ENCODE measurements around the gene SPHK2. TPM values are rescaled to one million over a fixed set of nuclear protein-coding genes. Genes with fewer than 3 reads are reported as not detected.

Gene SPHK2
- polyA plus RNA-seq, 3 donors: 8.5 to 9.4 (median 9.1) TPM

- Mint-ChIP-seq H3K9me3 (peaks cover 0 to 3% (median 0%) of the 10 kb centered on the region in 7 donors), H3K27ac (peak overlapping the region in 6 of 7 donors; percentile 1 to 81 (median 42)), H3K36me3 (peaks cover 27 to 30% of the 10 kb centered on the region in 2 donors), H3K4me1 (peaks cover 22% of the 10 kb centered on the region), H3K27me3 (ENCODE audit: low read depth in 3 of 3) (peaks cover 0 to 2% (median 2%) of the 10 kb centered on the region in 3 donors), H3K4me3 (no peak overlapping the region)
- H4K20me1 ChIP-seq (ENCODE audit: insufficient read depth, low read length): peaks cover 41% of the 10 kb centered on the region
- peaks cover 30 to 31% of the 10 kb centered on the region in 2 donors for H3K36me3 ChIP-seq (replicated peaks in 1 of 2; ENCODE audit: control insufficient read depth in 1 of 2, insufficient read depth in 2 of 2, low read length in 2 of 2)
- no peak for DNase-seq
- H3K4me2 ChIP-seq (replicated peaks; ENCODE audit: extremely low read depth, low read length, poor library complexity, severe bottlenecking): no peak overlapping the region
- WGBS (ENCODE audit: insufficient coverage): 90% methylated on average over 12 of the region's 13 CpGs
- no peak overlapping the region for H3K9ac ChIP-seq (ENCODE audit: insufficient read depth, low read length, poor library complexity, severe bottlenecking)
- H3K9me3 ChIP-seq (replicated peaks in 1 of 2; ENCODE audit: control insufficient read depth in 1 of 2, insufficient read depth in 1 of 2, low read length in 2 of 2): no peaks in the 10 kb centered on the region
- no peak for TF ChIP-seq CTCF (IDR thresholded peaks at IDR 0.05)
- no peaks in the 10 kb centered on the region for H3K27me3 ChIP-seq (ENCODE audit: control insufficient read depth in 2 of 2, insufficient read depth in 2 of 2, low read length in 2 of 2)
- no peak overlapping the region for H2AFZ ChIP-seq (ENCODE audit: insufficient read depth, low read depth, low read length, poor library complexity, severe bottlenecking)
- H3K27ac ChIP-seq (ENCODE audit: low read depth in 1 of 2, low read length in 2 of 2): peak overlapping the region in 1 of 2 donors; percentile 14
- no peak overlapping the region for H3K4me3 ChIP-seq (replicated peaks in 1 of 3; ENCODE audit: low read depth in 2 of 3, low read length in 3 of 3)
- intact Hi-C loops (cut with micrococcal nuclease): no loop called here
- peaks cover 29% of the 10 kb centered on the region for H3K79me2 ChIP-seq (ENCODE audit: insufficient read depth, low read length)
- H3K4me1 ChIP-seq (ENCODE audit: control insufficient read depth in 1 of 2, insufficient read depth in 2 of 2, low read length in 2 of 2): peaks cover 16 to 23% of the 10 kb centered on the region in 2 donors
These were observed 5.4 kb upstream of the SPHK2 start for GRCh38 chr19:48613852-48614435.

GRCh38 chr19:48614436-48615230, 4.7 kb upstream of the SPHK2 start, which contains the start of gene FAM83E:
TSS of gene FAM83E (minus strand) at chr19:48615076. CDS start at chr19:48613372, 1,704 bp downstream.
- peaks cover 0 to 3% (median 0%) of the 10 kb centered on the region in 7 donors for H3K9me3 Mint-ChIP-seq
- DNase-seq: no peak
- Histone ChIP-seq H2AFZ (ENCODE audit: insufficient read depth, low read depth, low read length, poor library complexity, severe bottlenecking) (no peak within 1 kb of the TSS), H3K27ac (ENCODE audit: low read depth in 1 of 2, low read length in 2 of 2) (peak within 1 kb of the TSS in 1 of 2 donors; percentile 14), H3K9me3 (replicated peaks in 1 of 2; ENCODE audit: control insufficient read depth in 1 of 2, insufficient read depth in 1 of 2, low read length in 2 of 2) (no peaks in the 10 kb centered on the region), H4K20me1 (ENCODE audit: insufficient read depth, low read length) (peaks cover 41% of the 10 kb centered on the region), H3K4me3 (replicated peaks in 1 of 3; ENCODE audit: low read depth in 2 of 3, low read length in 3 of 3) (no peak within 1 kb of the TSS), H3K79me2 (ENCODE audit: insufficient read depth, low read length) (peaks cover 33% of the 10 kb centered on the region), H3K4me1 (ENCODE audit: control insufficient read depth in 1 of 2, insufficient read depth in 2 of 2, low read length in 2 of 2) (peaks cover 20 to 25% of the 10 kb centered on the region in 2 donors), H3K27me3 (ENCODE audit: control insufficient read depth in 2 of 2, insufficient read depth in 2 of 2, low read length in 2 of 2) (no peaks in the 10 kb centered on the region), H3K9ac (ENCODE audit: insufficient read depth, low read length, poor library complexity, severe bottlenecking) (no peak within 1 kb of the TSS), H3K36me3 (replicated peaks in 1 of 2; ENCODE audit: control insufficient read depth in 1 of 2, insufficient read depth in 2 of 2, low read length in 2 of 2) (peaks cover 30 to 31% of the 10 kb centered on the region in 2 donors), H3K4me2 (replicated peaks; ENCODE audit: extremely low read depth, low read length, poor library complexity, severe bottlenecking) (no peak within 1 kb of the TSS)
- H3K27ac Mint-ChIP-seq: peak within 1 kb of the TSS in 6 of 7 donors; percentile 3 to 81 (median 48)
- WGBS (ENCODE audit: insufficient coverage): 84% methylated on average over 17 of the region's 31 CpGs
- H3K36me3 Mint-ChIP-seq: peaks cover 27 to 30% of the 10 kb centered on the region in 2 donors
- no peak within 1 kb of the TSS for H3K4me3 Mint-ChIP-seq
- no peak for TF ChIP-seq CTCF (IDR thresholded peaks at IDR 0.05)
- intact Hi-C loops (cut with micrococcal nuclease): no loop called here
- peaks cover 24% of the 10 kb centered on the region for H3K4me1 Mint-ChIP-seq
- peaks cover 0 to 2% (median 2%) of the 10 kb centered on the region in 3 donors for H3K27me3 Mint-ChIP-seq (ENCODE audit: low read depth in 3 of 3)
